HEK293T (cell line): ENCODE results near the gene ESAM.
A peak's percentile ranks its signal among the peaks of the same experiment; 100 is the strongest.

Experiments used
- CTCF ChIA-PET: fragments of 350-600 bp; formaldehyde crosslinking; extraction: SDS; loops from one replicate; lab custom pipeline; 2021; ENCODE audit warnings: antibody characterized with exemption, inconsistent platforms; lab: Yijun Ruan, JAX
- POLR2A ChIA-PET: fragments of 350-600 bp; formaldehyde crosslinking; extraction: SDS; loops from one replicate; lab custom pipeline; 2020; ENCODE audit warnings: antibody characterized with exemption, inconsistent platforms; lab: Yijun Ruan, JAX
- DNase-seq: peaks from one replicate; pipeline ENCODE4 v3.0.0; 2012; ENCODE audit warnings: mixed read lengths; ENCODE audit errors: extremely low spot score
- ARNT ChIP-seq: fragments of 450-650 bp; IDR thresholded peaks from 2 replicates; pipeline ENCODE4 v1.6.1; 2017; ENCODE audit warnings: mild to moderate bottlenecking
- BHLHE40 ChIP-seq: fragments of 450-650 bp; IDR thresholded peaks from 2 replicates; pipeline ENCODE4 v1.6.1; 2016; ENCODE audit warnings: mild to moderate bottlenecking, moderate library complexity, borderline replicate concordance
- CTBP1 ChIP-seq: fragments of 450-650 bp; IDR thresholded peaks from 2 replicates; pipeline ENCODE4 v1.6.1; 2016; ENCODE audit warnings: borderline replicate concordance
- ELF4 ChIP-seq: fragments of 450-650 bp; IDR thresholded peaks from 2 replicates; pipeline ENCODE4 v1.6.1; 2017; ENCODE audit warnings: antibody characterized with exemption
- FOXA1 ChIP-seq: fragments of 450-650 bp; IDR thresholded peaks from 2 replicates; pipeline ENCODE4 v1.6.1; 2016; ENCODE audit warnings: mild to moderate bottlenecking
- FOXK2 ChIP-seq: fragments of 450-650 bp; IDR thresholded peaks from 2 replicates; pipeline ENCODE4 v1.6.1; 2016; ENCODE audit warnings: mild to moderate bottlenecking
- FOXM1 ChIP-seq: fragments of 450-650 bp; IDR thresholded peaks from 2 replicates; pipeline ENCODE4 v1.6.1; 2017; ENCODE audit warnings: mild to moderate bottlenecking, borderline replicate concordance
- HDGF ChIP-seq: fragments of 450-650 bp; IDR thresholded peaks from 2 replicates; pipeline ENCODE4 v1.6.1; 2017; ENCODE audit warnings: antibody characterized with exemption, borderline replicate concordance
- L3MBTL2 ChIP-seq: fragments of 450-650 bp; conservative IDR thresholded peaks from 2 replicates; pipeline ENCODE4 v1.6.1; 2016; ENCODE audit warnings: mild to moderate bottlenecking
- LEF1 ChIP-seq: fragments of 450-650 bp; IDR thresholded peaks from 2 replicates; pipeline ENCODE4 v1.6.1; 2017; ENCODE audit warnings: mild to moderate bottlenecking, borderline replicate concordance
- NFRKB ChIP-seq: fragments of 450-650 bp; IDR thresholded peaks from 2 replicates; pipeline ENCODE4 v1.6.1; 2016; ENCODE audit warnings: mild to moderate bottlenecking, moderate library complexity
- PKNOX1 ChIP-seq: fragments of 450-650 bp; IDR thresholded peaks from 2 replicates; pipeline ENCODE4 v1.6.1; 2016
- SP1 ChIP-seq: fragments of 450-650 bp; IDR thresholded peaks from 2 replicates; pipeline ENCODE4 v1.6.1; 2017
- SUZ12 ChIP-seq: fragments of 450-650 bp; IDR thresholded peaks from 2 replicates; pipeline ENCODE4 v1.6.1; 2016; ENCODE audit warnings: mild to moderate bottlenecking
- TARDBP ChIP-seq: fragments of 450-650 bp; IDR thresholded peaks from 2 replicates; pipeline ENCODE4 v1.6.1; 2016
- ZNF384 ChIP-seq: fragments of 450-650 bp; IDR thresholded peaks from 2 replicates; pipeline ENCODE4 v1.6.1; 2016

The ESAM gene

GRCh38 chr11:124745835-124746620 is 16.1 kb downstream of the ESAM start:
- CTCF ChIA-PET: interaction anchor here (0.9 to 1.8 kb wide), 5 partner anchors 17 to 105 kb away, joined by 3 to 9 read pairs (median 3); no protein-coding TSS in a partner anchor
- no peak for DNase-seq
- POLR2A ChIA-PET: interaction anchor here (1.3 kb wide), 1 partner anchor 17 kb away, joined by 4 read pairs; no protein-coding TSS in a partner anchor
- TF ChIP-seq SUZ12 (no peak), HDGF (no peak), BHLHE40 (no peak), NFRKB (no peak), ELF4 (no peak), FOXK2 (no peak), PKNOX1 (no peak)

- DNase-seq: no peak
- TF ChIP-seq BHLHE40: no peak
- TF ChIP-seq SUZ12: no peak
- TF ChIP-seq CTBP1: no peak
- TF ChIP-seq TARDBP: no peak
- TF ChIP-seq PKNOX1: no peak
- TF ChIP-seq LEF1: no peak
- no peak for TF ChIP-seq ELF4
- no peak for TF ChIP-seq SP1
- TF ChIP-seq NFRKB: no peak
- TF ChIP-seq FOXA1: no peak
- no peak for TF ChIP-seq ZNF384
- no peak for TF ChIP-seq HDGF
- no peak for TF ChIP-seq FOXM1
- TF ChIP-seq ARNT: no peak
- no peak for TF ChIP-seq L3MBTL2
- TF ChIP-seq FOXK2: no peak
- POLR2A ChIA-PET: no interaction called here
- CTCF ChIA-PET: interaction anchor here (1.8 kb wide), 1 partner anchor 76 kb away, joined by 9 read pairs; no protein-coding TSS in a partner anchor
These were observed 16.7 kb downstream of the ESAM start for GRCh38 chr11:124745270-124745834.

- CTCF ChIA-PET: interaction anchor here (0.7 to 1.6 kb wide), 2 partner anchors 10 to 20 kb away, joined by 3 to 4 read pairs; no protein-coding TSS in a partner anchor
- no peak for TF ChIP-seq FOXA1
- no peak for TF ChIP-seq CTBP1
- no peak for TF ChIP-seq FOXK2
- no peak for TF ChIP-seq NFRKB
- TF ChIP-seq HDGF: no peak
- no peak for TF ChIP-seq ELF4
- TF ChIP-seq BHLHE40: no peak
- no peak for DNase-seq
- POLR2A ChIA-PET: interaction anchor here (1.4 kb wide), 1 partner anchor 26 kb away, joined by 3 read pairs; no protein-coding TSS in a partner anchor
These were observed 19.0 kb downstream of the ESAM start for GRCh38 chr11:124743050-124743449.

- POLR2A ChIA-PET: interaction anchor here (1.4 kb wide), 1 partner anchor 25 kb away, joined by 3 read pairs; no protein-coding TSS in a partner anchor
- no peak for TF ChIP-seq FOXK2
- no peak for TF ChIP-seq HDGF
- no peak for TF ChIP-seq FOXA1
- TF ChIP-seq FOXM1: no peak
- no peak for TF ChIP-seq CTBP1
- TF ChIP-seq ELF4: no peak
- no peak for TF ChIP-seq SUZ12
- no peak for TF ChIP-seq L3MBTL2
- no peak for TF ChIP-seq ZNF384
- no peak for TF ChIP-seq BHLHE40
- no peak for TF ChIP-seq NFRKB
- TF ChIP-seq PKNOX1: no peak
- TF ChIP-seq LEF1: no peak
- no peak for TF ChIP-seq TARDBP
- CTCF ChIA-PET: no interaction called here
- DNase-seq: no peak
These were observed 19.5 kb downstream of the ESAM start for GRCh38 chr11:124742555-124742954.

GRCh38 chr11:124740277-124740882 is 21.7 kb downstream of the ESAM start:
- no peak for TF ChIP-seq CTBP1
- TF ChIP-seq TARDBP: peak; percentile 86
- POLR2A ChIA-PET: interaction anchor here (0.6 to 1.9 kb wide), 8 partner anchors 9 to 136 kb away, joined by 3 to 7 read pairs (median 5); partner anchors contain the start of genes SIAE and SPA17
- DNase-seq: peak; percentile 46
- CTCF ChIA-PET: interaction anchor here (1.0 kb wide), 2 partner anchors 22 to 136 kb away, joined by 3 read pairs; no protein-coding TSS in a partner anchor
